CD14-positive monocyte (primary cell): ENCODE results near the gene RAP1B. TPM values are rescaled to one million over a fixed set of nuclear protein-coding genes. Genes with fewer than 3 reads are reported as not detected.

ENCODE experiments used
- DNase-seq, 3 donors: peaks; one replicate each; pipeline ENCODE4 v3.0.0-alpha.2; 2011 to 2022
- H2AFZ ChIP-seq: 2 replicates; pipeline ENCODE4 v1.6.0; 2012; ENCODE audit warnings: mild to moderate bottlenecking, low read depth, low read length, inconsistent platforms; ENCODE audit not compliant: insufficient read depth, poor library complexity, severe bottlenecking
- H3K27ac ChIP-seq, 2 donors: 1 replicate in 1 of 2; 2 replicates in 1 of 2; pipeline ENCODE4 v1.5.1; 2012 to 2013; ENCODE audit warnings: low read length in 2 of 2, control low read depth in 1 of 2, inconsistent platforms in 1 of 2, low read depth in 1 of 2, mild to moderate bottlenecking in 1 of 2
- H3K27me3 ChIP-seq, 2 donors: one replicate each; pipeline versions ENCODE4 v1.6.0 to v1.6.1; 2011 to 2013; ENCODE audit warnings: low read length in 2 of 2; ENCODE audit not compliant: control insufficient read depth in 2 of 2, insufficient read depth in 2 of 2
- H3K36me3 ChIP-seq, 2 donors: replicated peaks in 1 of 2; 1 replicate in 1 of 2; 2 replicates in 1 of 2; pipeline versions ENCODE4 v1.5.1 to v1.6.1; 2012 to 2013; ENCODE audit warnings: low read length in 2 of 2, control low read depth in 1 of 2, inconsistent platforms in 1 of 2, mild to moderate bottlenecking in 1 of 2; ENCODE audit not compliant: insufficient read depth in 2 of 2, control insufficient read depth in 1 of 2
- H3K4me1 ChIP-seq, 2 donors: 1 replicate in 1 of 2; 2 replicates in 1 of 2; pipeline versions ENCODE4 v1.5.1 to v1.6.1; 2012 to 2013; ENCODE audit warnings: low read length in 2 of 2, control low read depth in 1 of 2, inconsistent platforms in 1 of 2, mild to moderate bottlenecking in 1 of 2, moderate library complexity in 1 of 2; ENCODE audit not compliant: insufficient read depth in 2 of 2, control insufficient read depth in 1 of 2
- H3K4me2 ChIP-seq: replicated peaks from 2 replicates; pipeline ENCODE3; 2012; ENCODE audit warnings: low read length, moderate library complexity, mild to moderate bottlenecking; ENCODE audit not compliant: poor library complexity, severe bottlenecking; ENCODE audit errors: extremely low read depth
- H3K4me3 ChIP-seq, 3 experiments: fragments of 200-600 bp in 1 of 3; sonication (generic) in 1 of 3; replicated peaks in 1 of 3; 1 replicate in 2 of 3; 2 replicates in 1 of 3; pipeline ENCODE4 v1.5.1; 2011 to 2013; ENCODE audit warnings: low read length in 3 of 3, mild to moderate bottlenecking in 3 of 3, control low read depth in 2 of 3, low read depth in 2 of 3, inconsistent platforms in 1 of 3, moderate library complexity in 1 of 3
- H3K79me2 ChIP-seq: 2 replicates; pipeline ENCODE4 v1.6.0; 2012; ENCODE audit warnings: mild to moderate bottlenecking, control low read depth, inconsistent platforms, low read length, moderate library complexity; ENCODE audit not compliant: insufficient read depth
- H3K9ac ChIP-seq: 2 replicates; pipeline ENCODE4 v1.6.0; 2017; ENCODE audit warnings: low read length, mild to moderate bottlenecking; ENCODE audit not compliant: insufficient read depth, poor library complexity, severe bottlenecking
- H3K9me3 ChIP-seq, 2 donors: replicated peaks in 1 of 2; 1 replicate in 1 of 2; 2 replicates in 1 of 2; pipeline versions ENCODE4 v1.5.1 to v1.6.1; 2012 to 2013; ENCODE audit warnings: low read length in 2 of 2, control low read depth in 1 of 2; ENCODE audit not compliant: control insufficient read depth in 1 of 2, insufficient read depth in 1 of 2
- H4K20me1 ChIP-seq: 2 replicates; pipeline ENCODE4 v1.6.0; 2012; ENCODE audit warnings: mild to moderate bottlenecking, low read length, control low read depth, moderate library complexity; ENCODE audit not compliant: insufficient read depth
- H3K27ac Mint-ChIP-seq, 7 donors: one replicate each; pipeline ENCODE4 v1.8.0; 2020; ENCODE audit warnings: mild to moderate bottlenecking in 7 of 7, mixed read lengths in 7 of 7, moderate library complexity in 6 of 7, inconsistent platforms in 2 of 7
- H3K27me3 Mint-ChIP-seq, 3 donors: one replicate each; pipeline ENCODE4 v1.8.0; 2021 to 2022; ENCODE audit warnings: low read depth in 3 of 3, mild to moderate bottlenecking in 3 of 3, mixed read lengths in 3 of 3, moderate library complexity in 3 of 3, inconsistent platforms in 1 of 3
- H3K36me3 Mint-ChIP-seq, 2 donors: one replicate each; pipeline ENCODE4 v1.8.0; 2020; ENCODE audit warnings: mixed read lengths in 2 of 2, inconsistent platforms in 1 of 2, mild to moderate bottlenecking in 1 of 2
- H3K4me1 Mint-ChIP-seq: one replicate; pipeline ENCODE4 v1.8.0; 2020; ENCODE audit warnings: mild to moderate bottlenecking, mixed read lengths
- H3K4me3 Mint-ChIP-seq, 2 donors: one replicate each; pipeline ENCODE4 v1.8.0; 2020; ENCODE audit warnings: mild to moderate bottlenecking in 2 of 2, mixed read lengths in 2 of 2, moderate library complexity in 1 of 2
- H3K9me3 Mint-ChIP-seq, 7 donors: one replicate each; pipeline ENCODE4 v1.8.0; 2020 to 2022; ENCODE audit warnings: mixed read lengths in 7 of 7, mild to moderate bottlenecking in 6 of 7, moderate library complexity in 6 of 7, inconsistent platforms in 2 of 7
- WGBS: methylation state at CpG from one replicate; pipeline ENCODE4 v1.1.5; 2013; ENCODE audit warnings: missing lambda C conversion rate; ENCODE audit not compliant: insufficient coverage; 5-methylcytosine and 5-hydroxymethylcytosine counted together
- intact Hi-C, 2 donors: fragments of 100-400 bp; cut with micrococcal nuclease; formaldehyde crosslinking; loops; one replicate each; pipeline versions ENCODE4 v1.15.0 to v1.15.1; 2023
- polyA plus RNA-seq, 3 donors: library from polyadenylated mRNA; depleted of rRNA in 1 of 3; unstranded in 2 of 3; stranded (reverse) in 1 of 3; fragments of 300-500 nt in 2 of 3; fragments of >200 nt in 1 of 3; fragmentation: Illumina TruSeq in 2 of 3; gene quantifications; 1 replicate in 2 of 3; 2 replicates in 1 of 3; pipeline ENCODE4 v1.2.3, GENCODE V29; 2012 to 2021
- TF ChIP-seq, protein P1 (sequence below): fragments of 200-600 bp; IDR thresholded peaks from one replicate; pipeline ENCODE4 v1.8.0; 2022; ENCODE audit warnings: antibody characterized with exemption, mild to moderate bottlenecking

RAP1B gene
- polyA plus RNA-seq, 3 donors = 153 to 543 (median 461) TPM

DNA sequence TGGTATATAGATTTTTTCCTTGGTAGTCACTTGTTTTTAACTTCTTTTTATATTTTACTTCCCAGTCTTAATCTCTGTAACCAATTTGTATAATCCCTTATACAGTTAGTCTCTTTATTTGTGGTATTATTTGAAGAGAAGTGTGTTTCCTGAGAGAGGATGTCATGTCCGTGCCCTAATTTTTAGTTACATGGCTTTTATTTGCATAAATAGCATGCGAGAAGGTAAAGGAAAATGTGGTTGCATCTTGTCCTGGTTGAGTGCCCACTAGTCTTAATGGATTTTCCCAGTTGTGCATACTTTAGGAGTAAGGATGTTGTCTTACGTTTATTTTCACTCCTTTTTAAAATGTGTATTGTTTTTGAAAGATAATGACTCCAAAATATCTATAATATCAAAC is 27.5 kb downstream of the RAP1B start:
- no peak overlapping the region for H3K4me3 Mint-ChIP-seq
- TF ChIP-seq, protein P1, sequence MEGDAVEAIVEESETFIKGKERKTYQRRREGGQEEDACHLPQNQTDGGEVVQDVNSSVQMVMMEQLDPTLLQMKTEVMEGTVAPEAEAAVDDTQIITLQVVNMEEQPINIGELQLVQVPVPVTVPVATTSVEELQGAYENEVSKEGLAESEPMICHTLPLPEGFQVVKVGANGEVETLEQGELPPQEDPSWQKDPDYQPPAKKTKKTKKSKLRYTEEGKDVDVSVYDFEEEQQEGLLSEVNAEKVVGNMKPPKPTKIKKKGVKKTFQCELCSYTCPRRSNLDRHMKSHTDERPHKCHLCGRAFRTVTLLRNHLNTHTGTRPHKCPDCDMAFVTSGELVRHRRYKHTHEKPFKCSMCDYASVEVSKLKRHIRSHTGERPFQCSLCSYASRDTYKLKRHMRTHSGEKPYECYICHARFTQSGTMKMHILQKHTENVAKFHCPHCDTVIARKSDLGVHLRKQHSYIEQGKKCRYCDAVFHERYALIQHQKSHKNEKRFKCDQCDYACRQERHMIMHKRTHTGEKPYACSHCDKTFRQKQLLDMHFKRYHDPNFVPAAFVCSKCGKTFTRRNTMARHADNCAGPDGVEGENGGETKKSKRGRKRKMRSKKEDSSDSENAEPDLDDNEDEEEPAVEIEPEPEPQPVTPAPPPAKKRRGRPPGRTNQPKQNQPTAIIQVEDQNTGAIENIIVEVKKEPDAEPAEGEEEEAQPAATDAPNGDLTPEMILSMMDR = no peak
- peaks cover 100% of the 10 kb centered on the region for H3K79me2 ChIP-seq
- DNase-seq = no peak
- H3K27me3 ChIP-seq = no peaks in the 10 kb centered on the region
- no peak overlapping the region for H3K4me3 ChIP-seq
- H3K9me3 Mint-ChIP-seq = no peaks in the 10 kb centered on the region
- H3K27me3 Mint-ChIP-seq = no peaks in the 10 kb centered on the region
- H3K27ac Mint-ChIP-seq = peak overlapping the region in 2 of 7 donors; percentile 34 to 37
- H3K9me3 ChIP-seq = no peaks in the 10 kb centered on the region
- peaks cover 13 to 30% of the 10 kb centered on the region in 2 donors for H3K36me3 Mint-ChIP-seq
- peak overlapping the region in 1 of 2 donors; percentile 33 for H3K27ac ChIP-seq
- H3K4me1 Mint-ChIP-seq = peaks cover 25% of the 10 kb centered on the region
- peaks cover 7 to 17% of the 10 kb centered on the region in 2 donors for H3K36me3 ChIP-seq
- no CpG with 5 or more reads among the region's 3 CpGs for WGBS
- no peak overlapping the region for H3K4me2 ChIP-seq
- no peaks in the 10 kb centered on the region for H3K4me1 ChIP-seq
- H2AFZ ChIP-seq = no peak overlapping the region
- H4K20me1 ChIP-seq = peaks cover 100% of the 10 kb centered on the region
- H3K9ac ChIP-seq = no peak overlapping the region
- intact Hi-C loops = no loop called here

DNA sequence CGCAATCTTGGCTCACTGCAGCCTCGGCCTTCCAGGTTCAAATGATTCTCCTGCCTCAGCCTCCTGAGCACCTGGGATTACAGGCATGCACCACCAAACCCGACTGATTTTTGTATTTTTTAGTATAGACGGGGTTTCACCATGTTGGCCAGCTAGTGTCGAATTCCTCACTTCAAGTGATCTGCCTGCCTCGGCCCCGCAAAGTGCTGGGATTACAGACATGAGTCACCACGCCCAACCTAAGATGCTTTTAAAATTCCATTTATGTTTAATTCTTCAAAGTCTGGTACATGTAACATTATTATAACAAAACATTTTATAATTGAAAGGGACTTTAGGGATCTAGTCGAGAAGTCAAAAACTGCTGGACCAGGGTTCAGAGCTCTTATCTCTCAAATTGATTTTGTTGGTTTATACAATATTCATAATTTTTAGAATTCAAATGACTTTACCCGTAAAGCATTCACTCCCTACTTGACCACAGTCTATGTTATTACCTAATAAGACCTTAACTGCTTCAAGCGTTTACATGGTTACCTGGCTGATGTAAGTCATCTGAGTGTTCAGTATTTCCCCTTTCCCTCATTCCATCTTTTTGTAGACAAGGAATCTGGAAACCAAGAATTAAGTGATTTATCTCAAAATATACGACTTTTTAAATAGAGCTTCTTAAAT is 28.2 kb downstream of the RAP1B start:
- Histone ChIP-seq H3K4me2 (no peak overlapping the region), H3K36me3 (peaks cover 9 to 17% of the 10 kb centered on the region in 2 donors), H3K9me3 (no peaks in the 10 kb centered on the region), H3K9ac (no peak overlapping the region), H2AFZ (no peak overlapping the region), H3K27me3 (no peaks in the 10 kb centered on the region), H4K20me1 (peaks cover 100% of the 10 kb centered on the region), H3K79me2 (peaks cover 100% of the 10 kb centered on the region), H3K4me1 (no peaks in the 10 kb centered on the region), H3K4me3 (no peak overlapping the region), H3K27ac (no peak overlapping the region)
- H3K4me1 Mint-ChIP-seq = peaks cover 18% of the 10 kb centered on the region
- peak overlapping the region in 3 of 7 donors; percentile 26 to 68 (median 50) for H3K27ac Mint-ChIP-seq
- no peaks in the 10 kb centered on the region for H3K27me3 Mint-ChIP-seq
- intact Hi-C loops = no loop called here
- no peak overlapping the region for H3K4me3 Mint-ChIP-seq
- peaks cover 13 to 32% of the 10 kb centered on the region in 2 donors for H3K36me3 Mint-ChIP-seq
- no peak for DNase-seq
- 90% methylated on average over 2 of the region's 12 CpGs for whole genome bisulfite sequencing
- TF ChIP-seq, protein P1 = no peak
- H3K9me3 Mint-ChIP-seq = no peaks in the 10 kb centered on the region
